Measurements from ENCODE around the gene LUZP1.

DNA sequence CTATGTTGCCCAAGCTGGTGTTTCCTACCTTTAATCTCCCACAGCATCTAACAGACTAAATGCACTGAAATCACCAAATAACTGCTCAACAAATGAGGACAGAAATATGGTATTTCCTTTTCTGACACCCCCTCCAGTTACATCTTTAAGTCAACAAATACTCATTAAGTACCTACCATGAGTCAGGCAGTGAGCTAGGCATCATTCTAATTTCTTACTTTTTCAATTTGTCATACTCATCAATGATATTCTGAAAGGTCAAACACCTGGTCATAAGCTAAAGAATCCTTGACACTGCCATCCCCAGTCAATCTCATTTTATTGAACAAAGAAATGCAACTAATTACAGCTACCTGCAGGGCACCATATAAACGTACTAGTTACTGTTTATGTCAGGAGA, 36.6 kb downstream of the LUZP1 start:
- TF ChIP-seq CTCF (conservative IDR thresholded peaks at IDR 0.05 in 1 of 2, IDR thresholded peaks at IDR 0.05 in 1 of 2; ENCODE audit: extremely low read depth in 1 of 2, insufficient read depth in 1 of 2, low read depth in 1 of 2, low read length in 2 of 2): no peak
- no peak for TF ChIP-seq EZH2 (IDR thresholded peaks at IDR 0.05; ENCODE audit: borderline replicate concordance, low read length)
